ENCODE results near the gene UIMC1. TPM values are rescaled to one million over a fixed set of nuclear protein-coding genes. Genes with fewer than 3 reads are reported as not detected.
A peak's percentile ranks its signal among the peaks of the same experiment; 100 is the strongest.

The UIMC1 gene
- total RNA-seq, 4 donors from 2014 or later, result 40.2 to 56.7 (median 44.6) TPM

DNA sequence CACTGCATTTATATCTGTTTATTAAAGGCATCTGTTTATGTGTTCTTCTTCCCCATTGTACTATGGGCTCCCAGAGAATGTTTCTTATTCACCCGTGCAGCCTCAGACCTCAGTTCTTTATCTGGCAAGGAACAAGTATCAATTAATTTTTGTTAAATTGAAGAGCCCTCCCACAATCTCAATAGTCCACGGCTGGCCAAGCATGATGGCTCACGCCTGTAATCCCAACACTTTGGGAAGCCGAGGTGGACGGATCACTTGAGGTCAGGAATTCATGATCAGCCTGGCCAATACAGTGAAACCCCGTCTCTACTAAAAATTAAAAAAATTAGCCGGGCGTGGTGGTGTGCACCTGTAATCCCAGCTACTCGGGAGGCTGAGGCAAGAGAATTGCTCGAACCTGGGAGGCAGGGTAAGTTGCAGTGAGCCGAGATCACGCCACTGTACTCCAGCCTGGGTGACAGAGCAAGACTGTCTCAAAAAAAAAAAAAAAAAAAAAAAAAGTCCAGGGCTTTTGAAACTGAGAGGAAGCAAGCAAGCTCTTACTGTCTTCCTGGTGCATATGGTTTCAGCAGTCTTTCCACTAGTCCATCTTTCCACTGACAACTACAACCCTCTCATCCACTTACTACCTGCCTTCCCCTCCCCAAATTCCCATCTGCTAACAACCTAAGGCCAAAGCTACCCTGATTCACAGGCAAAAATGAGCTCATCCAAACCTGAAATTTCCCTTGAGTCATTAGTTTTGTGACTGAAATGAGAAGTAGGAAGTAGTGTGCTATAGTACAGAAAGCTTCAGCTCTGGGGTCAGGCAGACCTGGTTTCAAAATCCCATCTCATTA is 105.1 kb downstream of the UIMC1 start:
- 81 to 84% methylated on average over 12 of the region's 12 CpGs for WGBS, 2 donors
- peaks cover 0 to 5% (median 1%) of the 10 kb centered on the region in 4 donors for H3K4me1 ChIP-seq
- H3K9me3 ChIP-seq, result no peaks in the 10 kb centered on the region
- no peak overlapping the region for H3K27ac ChIP-seq
- H3K4me3 ChIP-seq, result no peak overlapping the region
- H3K36me3 ChIP-seq, result peaks cover 3 to 54% (median 7%) of the 10 kb centered on the region in 3 donors
- TF ChIP-seq POLR2A (IDR thresholded peaks at IDR 0.05) (no peak), CTCF (IDR thresholded peaks at IDR 0.05) (no peak), EP300 (IDR thresholded peaks at IDR 0.05) (no peak)
- no peaks in the 10 kb centered on the region for H3K27me3 ChIP-seq
- no peak for DNase-seq (ENCODE audit: low spot score in 2 of 2)

DNA sequence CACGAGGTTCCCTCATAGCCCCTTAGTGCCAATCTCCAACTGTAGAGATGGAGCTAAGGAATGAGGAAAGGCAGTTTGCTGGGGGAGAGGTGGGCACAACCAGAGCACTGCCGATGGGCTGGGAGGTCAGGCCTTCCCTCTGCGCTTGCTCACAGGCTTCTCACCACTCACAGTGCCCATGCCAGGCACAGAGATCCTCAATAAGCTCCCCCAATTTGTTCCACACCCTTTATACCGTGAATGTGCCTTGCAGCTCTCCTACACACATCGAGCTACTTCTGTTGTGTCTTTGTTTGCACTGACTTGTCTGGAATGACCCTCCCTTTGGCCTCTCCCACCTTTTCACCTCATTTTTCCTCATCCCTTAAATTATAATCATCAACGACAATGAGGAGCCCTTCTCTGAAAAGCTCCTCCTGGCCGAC is 105.8 kb downstream of the UIMC1 start:
- H3K36me3 ChIP-seq, result peaks cover 3 to 47% (median 4%) of the 10 kb centered on the region in 3 donors
- no peak overlapping the region for H3K4me3 ChIP-seq
- no peak for TF ChIP-seq POLR2A (IDR thresholded peaks at IDR 0.05)
- TF ChIP-seq CTCF (IDR thresholded peaks at IDR 0.05), result no peak
- TF ChIP-seq EP300 (IDR thresholded peaks at IDR 0.05), result no peak
- H3K4me1 ChIP-seq, result peaks cover 0 to 5% (median 1%) of the 10 kb centered on the region in 4 donors
- no peak overlapping the region for H3K27ac ChIP-seq
- H3K27me3 ChIP-seq, result no peaks in the 10 kb centered on the region
- WGBS, 2 donors, result 68 to 75% methylated on average over 7 of the region's 7 CpGs
- no peaks in the 10 kb centered on the region for H3K9me3 ChIP-seq
- no peak for DNase-seq (ENCODE audit: low spot score in 2 of 2)

- peaks cover 0 to 41% (median 3%) of the 10 kb centered on the region in 3 donors for H3K36me3 ChIP-seq
- WGBS, 2 donors, result 86 to 89% methylated on average over 4 of the region's 4 CpGs
- no peak overlapping the region for H3K4me3 ChIP-seq
- DNase-seq (ENCODE audit: low spot score in 2 of 2), result no peak
- TF ChIP-seq POLR2A (IDR thresholded peaks at IDR 0.05), result no peak
- TF ChIP-seq EP300 (IDR thresholded peaks at IDR 0.05), result no peak
- TF ChIP-seq CTCF (IDR thresholded peaks at IDR 0.05), result no peak
- no peaks in the 10 kb centered on the region for H3K9me3 ChIP-seq
- H3K27me3 ChIP-seq, result no peaks in the 10 kb centered on the region
- H3K27ac ChIP-seq, result no peak overlapping the region
- peaks cover 0 to 5% (median 1%) of the 10 kb centered on the region in 4 donors for H3K4me1 ChIP-seq
Observed at GRCh38 chr5:176899946-176900779, 106.4 kb downstream of the UIMC1 start.

GRCh38 chr5:176899296-176899891 is 107.2 kb downstream of the UIMC1 start, which contains the start of gene HK3:
HK3 (minus strand) TSS chr5:176899346; CDS start chr5:176896159, 3,187 bp downstream.
- Histone ChIP-seq H3K27me3 (no peaks in the 10 kb centered on the region), H3K9me3 (no peaks in the 10 kb centered on the region), H3K4me3 (peak within 1 kb of the TSS in 1 of 4 donors; percentile 18), H3K36me3 (peaks cover 0 to 33% (median 2%) of the 10 kb centered on the region in 3 donors), H3K4me1 (peaks cover 0 to 5% (median 1%) of the 10 kb centered on the region in 4 donors), H3K27ac (no peak within 1 kb of the TSS)
- DNase-seq (ENCODE audit: low spot score in 2 of 2), result peak in 1 of 2 donors; percentile 14
- TF ChIP-seq CTCF (IDR thresholded peaks at IDR 0.05), result no peak
- no peak for TF ChIP-seq POLR2A (IDR thresholded peaks at IDR 0.05)
- TF ChIP-seq EP300 (IDR thresholded peaks at IDR 0.05), result no peak
- 63 to 76% methylated on average over 8 to 9 of the region's 9 CpGs for WGBS, 2 donors

Data from tibial nerve (tissue), 4 donors.